Pancreas (tissue), 10 donors: ENCODE results near the gene TUBB4B. TPM values are rescaled to one million over a fixed set of nuclear protein-coding genes. Genes with fewer than 3 reads are reported as not detected.
A peak's percentile ranks its signal among the peaks of the same experiment; 100 is the strongest.

ENCODE experiments used
- ATAC-seq, 4 donors: fragments of 200-7000 bp; cut with Tn5 transposase; one replicate each; pipeline versions ENCODE4 v1.8.0 to v1.9.1; 2020; ENCODE audit warnings: mild to moderate bottlenecking in 4 of 4, moderate library complexity in 4 of 4
- DNase-seq, 6 donors: peaks; one replicate each; pipeline ENCODE4 v3.0.0-alpha.2; 2020
- FAIRE-seq: peaks from 2 replicates; lab custom pipeline; 2012; peaks lifted over from hg19 to GRCh38; lab: Jason Lieb, UNC
- H3K27ac ChIP-seq, 4 donors: fragments of 200-600 bp; sonication (generic); 1 replicate in 3 of 4; 2 replicates in 1 of 4; pipeline versions ENCODE4 v1.5.0 to v1.8.0; 2020
- H3K27me3 ChIP-seq, 4 donors: fragments of 200-600 bp; one replicate each; pipeline ENCODE4 v1.8.0; 2021
- H3K36me3 ChIP-seq, 3 donors: fragments of 200-600 bp; sonication (generic) in 1 of 3; one replicate each; pipeline versions ENCODE4 v1.5.0 to v1.8.0; 2020 to 2021
- H3K4me1 ChIP-seq, 3 donors: fragments of 200-600 bp; one replicate each; pipeline ENCODE4 v1.8.0; 2021
- H3K4me3 ChIP-seq, 4 donors: fragments of 200-600 bp; sonication (generic) in 2 of 4; one replicate each; pipeline versions ENCODE4 v1.5.0 to v1.8.0; 2020 to 2021
- H3K9me3 ChIP-seq, 4 donors: fragments of 200-600 bp; one replicate each; pipeline ENCODE4 v1.8.0; 2021
- WGBS, 2 donors: extraction: QIAGEN DNeasy Blood & Tissue Kit; methylation state at CpG; one replicate each; pipeline ENCODE4 v1.1.7; 2013; 5-methylcytosine and 5-hydroxymethylcytosine counted together
- intact Hi-C, 3 donors: fragments of 100-400 bp; cut with DNase I; formaldehyde crosslinking; loops; one replicate each; pipeline versions ENCODE4 v1.11.1 to v1.14.2; 2022
- polyA plus RNA-seq, 2 donors: library from polyadenylated mRNA; stranded (reverse); fragments of 200-250 nt; gene quantifications; one replicate each; pipeline ENCODE4 v1.2.3, GENCODE V29; 2013
- total RNA-seq, 6 donors: library from RNA; stranded (reverse); fragmentation: NEBNext Ultra II Directional in 4 of 6; extraction: Animal tissue kit (Norgen Biotek cat#: 25700) in 4 of 6; gene quantifications; one replicate each; pipeline versions ENCODE4 v1.2.1 to v1.2.4, GENCODE V29; 2021 to 2023
- TF ChIP-seq, protein P1 (sequence below), 4 donors: fragments of 200-600 bp; sonication (generic) in 3 of 4; IDR thresholded peaks; one replicate each; pipeline versions ENCODE4 v1.5.0 to v1.8.0; 2021; ENCODE audit warnings: antibody characterized with exemption in 4 of 4
- donor health status: healthy with polysubstance abuse.
- donor health status: DM: no; HTN: no; CAD: no; lungs with moderate emphysema.
- donor health status: DM: no; HTN: no; CAD: no.
- donor health status: control.
- donor health status: control.
- donor health status: Bipolar disorder and iron deficiency.
- donor health status: DM: yes; HTN: yes; CAD: no.
- donor health status: DM: no; HTN: no; CAD: no.
- donor health status: DM: no; HTN: no; CAD: no.
- donor health status: DM: yes; HTN: yes; CAD: no.

Gene TUBB4B
- total and polyA plus RNA-seq, 8 donors: 40.9 to 143 (median 72.8) TPM

DNA sequence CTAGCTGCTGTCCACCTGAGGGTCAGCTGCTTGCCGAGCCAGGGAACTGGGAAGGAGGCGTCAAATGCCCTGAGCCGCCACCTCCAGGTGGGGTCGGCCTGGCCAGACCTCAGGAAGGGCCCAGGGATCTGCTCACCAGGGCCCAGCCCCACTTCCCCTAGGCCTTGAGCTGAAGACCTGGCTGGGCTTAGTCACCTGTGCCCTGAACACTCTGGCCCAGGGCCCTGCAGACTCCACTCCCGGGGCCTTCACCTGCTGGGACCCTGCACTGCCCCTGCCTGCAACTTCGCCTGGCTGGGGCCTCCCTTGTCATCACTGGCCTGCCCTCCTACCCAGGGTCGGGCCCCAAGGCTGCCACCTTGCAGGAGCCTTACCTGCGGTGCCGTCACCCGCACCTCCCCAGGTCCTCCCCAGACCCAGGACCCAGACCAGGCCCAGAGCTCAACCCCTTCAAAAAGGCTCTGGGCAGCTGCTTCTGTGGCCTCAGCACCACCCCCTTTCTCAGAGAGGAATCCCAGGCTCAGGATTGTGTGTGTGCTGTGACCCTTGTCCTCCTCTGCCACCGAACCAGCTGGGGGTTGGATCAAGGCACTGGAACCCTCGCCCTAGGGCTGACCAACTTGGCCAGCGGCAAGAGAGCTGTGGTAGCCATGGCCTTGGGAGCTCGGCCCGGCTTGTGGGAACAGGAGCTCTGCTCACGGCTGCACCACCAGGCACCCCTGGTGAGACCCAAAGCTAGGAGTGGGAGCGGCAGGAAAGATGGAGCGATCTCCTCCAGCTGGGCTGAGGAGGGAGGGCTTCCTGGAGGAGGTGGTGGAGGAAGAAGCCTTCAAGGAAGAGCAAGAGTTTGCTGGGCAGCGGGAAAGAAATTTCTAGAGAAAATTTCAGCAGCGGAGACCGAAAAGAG lies 12.9 kb downstream of the TUBB4B start:
- peak overlapping the region; percentile 15 to 77 (median 52) for H3K27ac ChIP-seq
- intact Hi-C loops: no loop called here
- FAIRE-seq (no peak), ATAC-seq (peak; percentile 17 to 51 (median 38)), DNase-seq (peak in 1 of 6 donors; percentile 64)
- no peaks in the 10 kb centered on the region for H3K36me3 ChIP-seq
- 29 to 35% methylated on average over 21 of the region's 21 CpGs for WGBS, 2 donors
- TF ChIP-seq, protein P1, sequence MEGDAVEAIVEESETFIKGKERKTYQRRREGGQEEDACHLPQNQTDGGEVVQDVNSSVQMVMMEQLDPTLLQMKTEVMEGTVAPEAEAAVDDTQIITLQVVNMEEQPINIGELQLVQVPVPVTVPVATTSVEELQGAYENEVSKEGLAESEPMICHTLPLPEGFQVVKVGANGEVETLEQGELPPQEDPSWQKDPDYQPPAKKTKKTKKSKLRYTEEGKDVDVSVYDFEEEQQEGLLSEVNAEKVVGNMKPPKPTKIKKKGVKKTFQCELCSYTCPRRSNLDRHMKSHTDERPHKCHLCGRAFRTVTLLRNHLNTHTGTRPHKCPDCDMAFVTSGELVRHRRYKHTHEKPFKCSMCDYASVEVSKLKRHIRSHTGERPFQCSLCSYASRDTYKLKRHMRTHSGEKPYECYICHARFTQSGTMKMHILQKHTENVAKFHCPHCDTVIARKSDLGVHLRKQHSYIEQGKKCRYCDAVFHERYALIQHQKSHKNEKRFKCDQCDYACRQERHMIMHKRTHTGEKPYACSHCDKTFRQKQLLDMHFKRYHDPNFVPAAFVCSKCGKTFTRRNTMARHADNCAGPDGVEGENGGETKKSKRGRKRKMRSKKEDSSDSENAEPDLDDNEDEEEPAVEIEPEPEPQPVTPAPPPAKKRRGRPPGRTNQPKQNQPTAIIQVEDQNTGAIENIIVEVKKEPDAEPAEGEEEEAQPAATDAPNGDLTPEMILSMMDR (IDR thresholded peaks at IDR 0.05): no peak
- no peaks in the 10 kb centered on the region for H3K27me3 ChIP-seq
- no peaks in the 10 kb centered on the region for H3K9me3 ChIP-seq
- peak overlapping the region; percentile 83 to 98 (median 98) for H3K4me3 ChIP-seq
- H3K4me1 ChIP-seq: peaks cover 3 to 17% (median 10%) of the 10 kb centered on the region in 3 donors

DNA sequence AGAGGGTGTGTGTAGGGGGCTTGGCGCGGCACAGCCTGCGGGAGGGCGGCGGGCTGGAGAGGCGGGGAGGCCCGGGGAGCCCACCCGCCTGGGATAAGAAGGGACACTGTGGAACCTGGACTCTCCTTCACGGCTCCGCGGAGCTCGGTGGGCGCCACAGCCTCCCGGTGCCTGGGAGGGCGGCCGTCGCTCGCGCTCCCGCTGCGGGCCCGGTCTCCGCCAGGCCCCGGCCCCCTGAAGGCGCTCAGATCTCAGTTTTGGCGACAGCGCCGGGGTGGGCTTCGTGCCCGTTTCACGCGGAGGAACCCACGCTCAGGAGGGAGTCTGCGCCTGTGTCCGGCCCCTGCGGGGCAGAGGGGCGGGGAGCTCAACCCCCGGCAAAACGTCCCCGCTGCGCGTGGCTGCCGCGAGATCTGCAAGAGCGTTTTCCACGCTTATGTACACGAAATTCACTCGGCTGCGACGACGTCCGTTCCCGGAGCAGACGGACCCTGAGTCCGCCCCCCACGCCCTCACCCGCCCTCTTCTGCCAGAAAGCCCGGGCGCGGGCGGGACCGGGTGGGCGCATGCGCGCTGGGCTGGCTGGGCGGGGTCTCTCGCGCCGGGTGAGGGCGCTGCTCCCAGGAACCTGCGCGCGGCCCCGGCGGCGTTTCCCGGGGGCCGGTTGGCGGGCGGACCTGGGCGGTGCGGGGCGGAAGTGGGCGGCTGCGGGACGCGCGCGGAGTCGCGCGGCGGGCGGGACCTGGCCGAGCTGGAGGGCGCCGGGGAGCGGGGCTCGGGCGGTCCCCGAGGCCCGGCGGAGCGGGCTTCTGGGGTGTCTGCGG lies 13.7 kb downstream of the TUBB4B start, which contains the start of gene NELFB:
NELFB (plus strand) TSS at position 704 of the 824 bp plus-strand sequence.
- intact Hi-C loops: no loop called here
- FAIRE-seq: no peak
- DNase-seq: peak; percentile 90 to 100 (median 96)
- Histone ChIP-seq H3K4me3 (peak within 1 kb of the TSS; percentile 83 to 98 (median 98)), H3K9me3 (no peaks in the 10 kb centered on the region), H3K27ac (peak within 1 kb of the TSS; percentile 31 to 77 (median 52)), H3K36me3 (no peaks in the 10 kb centered on the region), H3K27me3 (no peaks in the 10 kb centered on the region), H3K4me1 (peaks cover 3 to 17% (median 10%) of the 10 kb centered on the region in 3 donors)
- 1% methylated on average over 58 to 105 of the region's 105 CpGs for WGBS, 2 donors
- peak; percentile 84 to 93 (median 86) for ATAC-seq
- TF ChIP-seq, protein P1 (IDR thresholded peaks at IDR 0.05): no peak

DNA sequence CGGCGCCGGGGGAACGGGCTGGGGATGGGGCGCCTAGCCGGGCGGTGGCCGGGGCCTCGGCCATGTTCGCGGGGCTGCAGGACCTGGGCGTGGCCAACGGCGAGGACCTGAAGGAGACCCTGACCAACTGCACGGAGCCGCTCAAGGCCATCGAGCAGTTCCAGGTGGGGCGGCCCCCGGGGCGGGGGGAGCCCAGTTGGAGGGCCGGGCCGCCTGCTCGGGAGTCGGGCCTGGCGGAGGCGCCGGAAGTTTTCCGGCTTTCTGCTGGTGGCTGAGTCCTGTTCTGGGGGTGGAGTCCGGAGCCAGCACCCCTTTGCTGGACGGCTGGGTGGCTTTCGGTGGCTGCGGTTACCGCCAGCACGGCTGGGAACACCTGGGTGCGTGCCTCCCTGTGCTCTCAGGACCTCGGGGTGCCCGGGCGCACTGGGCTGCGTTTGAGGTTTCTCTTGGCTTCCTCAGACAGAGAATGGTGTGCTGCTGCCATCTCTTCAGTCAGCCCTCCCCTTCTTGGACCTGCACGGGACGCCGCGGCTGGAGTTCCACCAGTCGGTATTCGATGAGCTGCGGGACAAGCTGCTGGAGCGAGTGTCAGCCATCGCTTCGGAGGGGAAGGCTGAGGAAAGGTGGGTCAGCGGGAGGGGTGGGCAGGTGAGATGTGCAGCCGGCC lies 14.5 kb downstream of the TUBB4B start:
- H3K4me3 ChIP-seq: peak overlapping the region; percentile 83 to 98 (median 98)
- TF ChIP-seq, protein P1 (IDR thresholded peaks at IDR 0.05): no peak
- FAIRE-seq (no peak), ATAC-seq (peak; percentile 6 to 51 (median 22)), DNase-seq (peak in 4 of 6 donors; percentile 65 to 90 (median 75))
- WGBS, 2 donors: 0 to 1% methylated on average over 37 to 51 of the region's 51 CpGs
- H3K36me3 ChIP-seq: no peaks in the 10 kb centered on the region
- no peaks in the 10 kb centered on the region for H3K9me3 ChIP-seq
- H3K27ac ChIP-seq: peak overlapping the region; percentile 31 to 62 (median 42)
- peaks cover 3 to 17% (median 10%) of the 10 kb centered on the region in 3 donors for H3K4me1 ChIP-seq
- H3K27me3 ChIP-seq: no peaks in the 10 kb centered on the region
- intact Hi-C loops: no loop called here

DNA sequence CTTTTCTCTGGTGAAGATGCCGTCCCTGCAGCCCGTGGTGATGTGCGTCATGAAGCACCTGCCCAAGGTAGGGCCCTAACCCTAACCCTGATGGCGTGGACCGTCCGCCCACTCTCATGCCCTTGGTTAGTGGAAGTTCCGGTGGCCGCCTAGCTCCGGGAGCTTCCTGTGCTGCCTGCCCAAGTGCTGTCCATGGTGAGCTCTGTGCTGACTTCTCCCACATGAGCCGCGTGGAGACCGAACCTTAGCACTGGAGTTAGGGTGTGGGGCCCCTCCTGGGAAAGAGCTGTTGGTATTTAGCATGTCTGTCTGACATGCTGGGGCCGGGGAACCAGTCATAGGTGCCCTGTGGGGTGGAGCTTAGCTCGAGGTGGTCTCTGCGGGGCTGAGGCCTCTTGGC lies 15.3 kb downstream of the TUBB4B start:
- TF ChIP-seq, protein P1 (IDR thresholded peaks at IDR 0.05): no peak
- no peaks in the 10 kb centered on the region for H3K36me3 ChIP-seq
- no peaks in the 10 kb centered on the region for H3K9me3 ChIP-seq
- no peak for FAIRE-seq
- intact Hi-C loops: no loop called here
- no peak for DNase-seq
- H3K4me3 ChIP-seq: peak overlapping the region in 2 of 4 donors; percentile 83 to 98
- 64 to 76% methylated on average over 15 of the region's 15 CpGs for WGBS, 2 donors
- no peaks in the 10 kb centered on the region for H3K27me3 ChIP-seq
- peaks cover 3 to 17% (median 10%) of the 10 kb centered on the region in 3 donors for H3K4me1 ChIP-seq
- H3K27ac ChIP-seq: no peak overlapping the region
- ATAC-seq: no peak
